SK-N-SH (cell line): ENCODE data around the gene FGL2. TPM values are rescaled to one million over a fixed set of nuclear protein-coding genes. Genes with fewer than 3 reads are reported as not detected.
"Not testable (repeated sequence)": the region's sequence is repeated elsewhere in the genome, so short reads cannot be mapped to it uniquely, and the experiment has no call there.

Source experiments
- CTCF ChIA-PET: fragments of 300-600, 350-600 bp; formaldehyde crosslinking; extraction: SDS; loops from one replicate; lab custom pipeline; 2021; lab: Yijun Ruan, JAX
- POLR2A ChIA-PET: fragments of 350-600 bp; sonication (Branson Sonifier 250); formaldehyde crosslinking; extraction: SDS; loops from one replicate; lab custom pipeline; 2020; ENCODE audit warnings: antibody characterized with exemption, inconsistent platforms; lab: Yijun Ruan, JAX
- DNase-seq: peaks from one replicate; pipeline ENCODE4 v3.0.0; 2012
- H2AFZ ChIP-seq: fragments of 200-600 bp; sonication (generic); 2 replicates; pipeline ENCODE4 v1.8.1; 2016; ENCODE audit warnings: antibody characterized with exemption, mild to moderate bottlenecking, low read depth
- H3F3A ChIP-seq: fragments of 200-600 bp; sonication (generic); replicated peaks from 2 replicates; pipeline ENCODE3; 2016; ENCODE audit warnings: antibody characterized with exemption, mild to moderate bottlenecking; ENCODE audit not compliant: insufficient read depth
- H3K27ac ChIP-seq, 2 experiments: fragments of 200-500 bp in 1 of 2; fragments of 200-600 bp in 1 of 2; sonication (Bioruptor generic) in 1 of 2; sonication (generic), shearing (Covaris generic) in 1 of 2; 2 replicates each; pipeline versions ENCODE4 v1.5.1 to v1.6.1; 2014 to 2016; ENCODE audit warnings: low read depth in 2 of 2, inconsistent platforms in 1 of 2, low read length in 1 of 2, mild to moderate bottlenecking in 1 of 2, mixed read lengths in 1 of 2
- H3K27me3 ChIP-seq: fragments of 200-600 bp; sonication (generic), shearing (Covaris generic); 2 replicates; pipeline ENCODE4 v1.6.1; 2016; ENCODE audit warnings: mixed run types; ENCODE audit not compliant: insufficient read depth
- H3K36me3 ChIP-seq, 2 experiments: fragments of 200-500 bp in 1 of 2; fragments of 200-600 bp in 1 of 2; sonication (Bioruptor generic) in 1 of 2; sonication (generic) in 1 of 2; replicated peaks in 1 of 2; 2 replicates each; pipeline versions ENCODE3 to v1.5.1; 2014 to 2016; ENCODE audit warnings: low read length in 1 of 2, mild to moderate bottlenecking in 1 of 2; ENCODE audit not compliant: insufficient read depth in 2 of 2, control insufficient read depth in 1 of 2
- H3K4me1 ChIP-seq, 2 experiments: fragments of 200-500 bp in 1 of 2; fragments of 200-600 bp in 1 of 2; sonication (Bioruptor generic) in 1 of 2; sonication (generic), shearing (Covaris generic) in 1 of 2; 2 replicates each; pipeline versions ENCODE4 v1.5.1 to v1.6.1; 2014 to 2016; ENCODE audit warnings: low read depth in 1 of 2, low read length in 1 of 2, mixed run types in 1 of 2; ENCODE audit not compliant: insufficient read depth in 2 of 2, control insufficient read depth in 1 of 2
- H3K4me2 ChIP-seq: fragments of 200-600 bp; sonication (generic), shearing (Covaris generic); 2 replicates; pipeline ENCODE4 v1.6.1; 2017; ENCODE audit warnings: mixed run types
- H3K4me3 ChIP-seq, 2 experiments: fragments of 200-500 bp in 1 of 2; fragments of 200-600 bp in 1 of 2; sonication (Bioruptor generic) in 1 of 2; sonication (generic), shearing (Covaris generic) in 1 of 2; 2 replicates each; pipeline versions ENCODE4 v1.5.1 to v1.8.1; 2014 to 2016; ENCODE audit warnings: low read depth in 2 of 2, inconsistent platforms in 1 of 2, low read length in 1 of 2, mild to moderate bottlenecking in 1 of 2, mixed read lengths in 1 of 2, moderate library complexity in 1 of 2
- H3K79me2 ChIP-seq: fragments of 200-600 bp; sonication (generic); 2 replicates; pipeline ENCODE4 v1.8.1; 2017; ENCODE audit warnings: mild to moderate bottlenecking; ENCODE audit not compliant: insufficient read depth
- H3K9ac ChIP-seq: fragments of 200-600 bp; sonication (generic); 2 replicates; pipeline ENCODE4 v1.6.1; 2017; ENCODE audit warnings: mixed run types
- H3K9me2 ChIP-seq: fragments of 200-600 bp; sonication (generic); 2 replicates; pipeline ENCODE4 v1.6.1; 2017; ENCODE audit warnings: mixed run types
- H3K9me3 ChIP-seq: fragments of 200-600 bp; sonication (generic); 2 replicates; pipeline ENCODE4 v1.6.1; 2017; ENCODE audit warnings: mixed run types, mild to moderate bottlenecking, moderate library complexity
- H4K20me1 ChIP-seq: fragments of 200-600 bp; sonication (generic); 2 replicates; pipeline ENCODE4 v1.6.1; 2017; ENCODE audit warnings: mild to moderate bottlenecking, mixed run types; ENCODE audit not compliant: insufficient read depth
- ELF1 ChIP-seq: IDR thresholded peaks from 2 replicates; pipeline ENCODE4 v1.4.0; 2012
- EZH2phosphoT487 ChIP-seq: fragments of 200-600 bp; sonication (generic); IDR thresholded peaks from 2 replicates; pipeline ENCODE4 v1.6.1; 2017; ENCODE audit warnings: low read depth, mixed run types, mild to moderate bottlenecking, antibody characterized with exemption, moderate library complexity, borderline replicate concordance
- FOXJ3 ChIP-seq: sonication (generic); formaldehyde crosslinking; IDR thresholded peaks from 2 replicates; pipeline ENCODE4 v1.5.1; 2020; ENCODE audit warnings: mild to moderate bottlenecking, missing genetic modification reagents
- FOXM1 ChIP-seq: IDR thresholded peaks from 2 replicates; pipeline ENCODE4 v1.4.0; 2012; ENCODE audit warnings: low read depth, mild to moderate bottlenecking
- GABPA ChIP-seq: IDR thresholded peaks from 2 replicates; pipeline ENCODE4 v1.4.0; 2012; ENCODE audit warnings: low read depth, mild to moderate bottlenecking
- GATA2 ChIP-seq: sonication (generic); formaldehyde crosslinking; IDR thresholded peaks from 2 replicates; pipeline ENCODE4 v1.5.0; 2020; ENCODE audit warnings: mild to moderate bottlenecking, missing genetic modification reagents
- MXI1 ChIP-seq: IDR thresholded peaks from 2 replicates; pipeline ENCODE4 v1.6.1; 2012; ENCODE audit warnings: mild to moderate bottlenecking, low read depth, low read length, improper control_type of control experiment
- NFIC ChIP-seq: IDR thresholded peaks from 2 replicates; pipeline ENCODE4 v1.4.0; 2012; ENCODE audit warnings: borderline replicate concordance
- POLR2AphosphoS5 ChIP-seq: IDR thresholded peaks from 2 replicates; pipeline ENCODE4 v1.6.1; 2012; ENCODE audit warnings: low read depth, low read length
- REST ChIP-seq: IDR thresholded peaks from 2 replicates; pipeline ENCODE4 v1.6.1; 2012; ENCODE audit warnings: mild to moderate bottlenecking, low read depth, low read length, moderate library complexity
- TAF1 ChIP-seq: IDR thresholded peaks from 2 replicates; pipeline ENCODE4 v1.6.1; 2012; ENCODE audit warnings: low read depth, mild to moderate bottlenecking, low read length, moderate library complexity, borderline replicate concordance
- TCF12 ChIP-seq: IDR thresholded peaks from 2 replicates; pipeline ENCODE4 v1.4.0; 2012
- WGBS: methylation state at CpG from one replicate; pipeline ENCODE4 v1.1.6; 2017; ENCODE audit warnings: low lambda C conversion rate; 5-methylcytosine and 5-hydroxymethylcytosine counted together
- polyA plus RNA-seq, 3 experiments: library from polyadenylated mRNA; depleted of rRNA; stranded (reverse); fragments of >200 nt; gene quantifications; 2 replicates each; pipeline ENCODE4 v1.2.3, GENCODE V29; 2012

The FGL2 gene
- polyA plus RNA-seq, 1 of the 3 experiments (the other 2 are of a cell fraction): not detected

- CTCF ChIA-PET: interaction anchor here (2.9 kb wide), 1 partner anchor 15 kb away, joined by 11 read pairs; no protein-coding TSS in a partner anchor
- H3K27ac ChIP-seq: no peak overlapping the region
- no peaks in the 10 kb centered on the region for H3K4me1 ChIP-seq
- no peak overlapping the region for H2AFZ ChIP-seq
- no peaks in the 10 kb centered on the region for H3K27me3 ChIP-seq
- H3K9me2 ChIP-seq: no peaks in the 10 kb centered on the region
- no peak for DNase-seq
- H4K20me1 ChIP-seq: no peaks in the 10 kb centered on the region
- WGBS: 74% methylated on average over 2 of the region's 2 CpGs
- no peaks in the 10 kb centered on the region for H3F3A ChIP-seq
- POLR2A ChIA-PET: no interaction called here
- H3K79me2 ChIP-seq: no peaks in the 10 kb centered on the region
- H3K4me3 ChIP-seq: no peak overlapping the region
- H3K9me3 ChIP-seq: no peaks in the 10 kb centered on the region
- TF ChIP-seq NFIC (no peak), REST (no peak), GATA2 (CRISPR knock-in tag) (no peak), POLR2AphosphoS5 (no peak), ELF1 (no peak), FOXJ3 (no peak), EZH2phosphoT487 (no peak), TCF12 (no peak), GABPA (no peak)
- TF ChIP-seq, all 33 proteins: peak for 0
- Histone ChIP-seq H3K4me2 (no peak overlapping the region), H3K36me3 (no peaks in the 10 kb centered on the region), H3K9ac (no peak overlapping the region)
Measured at GRCh38 chr7:77232467-77232866, 32.8 kb upstream of the FGL2 start.

- H3K79me2 ChIP-seq, H3K4me1 ChIP-seq, H2AFZ ChIP-seq, H3K27ac ChIP-seq, POLR2A ChIA-PET, DNase-seq, H3K27me3 ChIP-seq, H3K4me3 ChIP-seq, H3F3A ChIP-seq, H3K9ac ChIP-seq, H3K4me2 ChIP-seq, H3K36me3 ChIP-seq, H3K9me3 ChIP-seq, H4K20me1 ChIP-seq, H3K9me2 ChIP-seq: not testable (repeated sequence)
- CTCF ChIA-PET: interaction anchor here (1.6 kb wide), 1 partner anchor 18 kb away, joined by 7 read pairs; no protein-coding TSS in a partner anchor
Measured at GRCh38 chr7:77228795-77229194, 29.2 kb upstream of the FGL2 start.

- Histone ChIP-seq H2AFZ (no peak overlapping the region), H3K9ac (no peak overlapping the region), H3K27me3 (no peaks in the 10 kb centered on the region), H3K4me3 (no peak overlapping the region), H3K79me2 (no peaks in the 10 kb centered on the region), H3K4me1 (0 out of 4 replicates have a peak, but pooled peaks cover 0 to 6% of the 10 kb centered on the region in 2 experiments), H3K27ac (no peak overlapping the region), H3K36me3 (no peaks in the 10 kb centered on the region), H3K9me2 (no peaks in the 10 kb centered on the region), H3F3A (no peaks in the 10 kb centered on the region), H3K4me2 (no peak overlapping the region), H4K20me1 (no peaks in the 10 kb centered on the region), H3K9me3 (no peaks in the 10 kb centered on the region)
- ChIA-PET POLR2A (no interaction called here), CTCF (interaction anchor here (1.1 to 1.7 kb wide), 4 partner anchors 10 to 105 kb away, joined by 3 to 6 read pairs (median 4); no protein-coding TSS in a partner anchor)
- whole genome bisulfite sequencing: 88% methylated on average over 1 of the region's 1 CpG
- TF ChIP-seq FOXJ3 (no peak), GABPA (no peak), TAF1 (no peak), MXI1 (no peak), EZH2phosphoT487 (no peak), FOXM1 (no peak)
- no peak for DNase-seq
Measured at GRCh38 chr7:77226357-77226839, 26.8 kb upstream of the FGL2 start.
